Stomach smooth muscle (tissue), 2 donors: ENCODE data around the gene RAET1E.
"Not testable (repeated sequence)": the region's sequence is repeated elsewhere in the genome, so short reads cannot be mapped to it uniquely, and the experiment has no call there.

ENCODE experiments used
- H3K27ac ChIP-seq: one replicate; pipeline ENCODE4 v1.7.0; 2013; ENCODE audit warnings: mild to moderate bottlenecking, low read length, inconsistent platforms
- H3K27me3 ChIP-seq, 2 donors: one replicate each; pipeline ENCODE4 v1.7.0; 2013; ENCODE audit warnings: low read length in 2 of 2; ENCODE audit not compliant: insufficient read depth in 2 of 2, control insufficient read depth in 1 of 2
- H3K36me3 ChIP-seq, 2 donors: one replicate each; pipeline ENCODE4 v1.7.0; 2013; ENCODE audit warnings: low read length in 2 of 2; ENCODE audit not compliant: control insufficient read depth in 2 of 2, insufficient read depth in 2 of 2
- H3K4me1 ChIP-seq: one replicate; pipeline ENCODE4 v1.7.0; 2013; ENCODE audit warnings: low read length; ENCODE audit not compliant: control insufficient read depth, insufficient read depth
- H3K4me3 ChIP-seq, 2 donors: one replicate each; pipeline ENCODE4 v1.7.0; 2013; ENCODE audit warnings: low read length in 2 of 2
- H3K9ac ChIP-seq, 2 donors: one replicate each; pipeline ENCODE4 v1.7.0; 2013; ENCODE audit warnings: low read length in 2 of 2, mild to moderate bottlenecking in 1 of 2
- H3K9me3 ChIP-seq, 2 donors: one replicate each; pipeline ENCODE4 v1.7.0; 2013; ENCODE audit warnings: low read length in 2 of 2; ENCODE audit not compliant: control insufficient read depth in 2 of 2
- donor health status: healthy.
- donor health status: Pancreatic carcinoma.

Gene RAET1E

GRCh38 chr6:149860513-149860833 is 37.4 kb downstream of the RAET1E start:
- peaks cover 20% of the 10 kb centered on the region for H3K4me1 ChIP-seq
- no peak overlapping the region for H3K4me3 ChIP-seq
- no peaks in the 10 kb centered on the region for H3K36me3 ChIP-seq
- no peak overlapping the region for H3K27ac ChIP-seq
- no peak overlapping the region for H3K9ac ChIP-seq
- no peaks in the 10 kb centered on the region for H3K9me3 ChIP-seq
- no peaks in the 10 kb centered on the region for H3K27me3 ChIP-seq

- H3K4me1 ChIP-seq, result peaks cover 23% of the 10 kb centered on the region
- no peak overlapping the region for H3K4me3 ChIP-seq
- H3K36me3 ChIP-seq, result no peaks in the 10 kb centered on the region
- H3K9ac ChIP-seq, result no peak overlapping the region
- no peaks in the 10 kb centered on the region for H3K9me3 ChIP-seq
- no peak overlapping the region for H3K27ac ChIP-seq
- H3K27me3 ChIP-seq, result no peaks in the 10 kb centered on the region
These were observed 38.0 kb downstream of the RAET1E start for GRCh38 chr6:149859938-149860337.

GRCh38 chr6:149859368-149859767 is 38.5 kb downstream of the RAET1E start:
- Histone ChIP-seq H3K4me3 (no peak overlapping the region), H3K27me3 (no peaks in the 10 kb centered on the region), H3K36me3 (no peaks in the 10 kb centered on the region), H3K4me1 (peaks cover 25% of the 10 kb centered on the region), H3K9me3 (no peaks in the 10 kb centered on the region), H3K9ac (no peak overlapping the region), H3K27ac (no peak overlapping the region)

- Histone ChIP-seq H3K9ac (no peak overlapping the region), H3K36me3 (peaks cover 0 to 2% of the 10 kb centered on the region in 2 donors), H3K27ac (no peak overlapping the region), H3K4me1 (peaks cover 21% of the 10 kb centered on the region), H3K9me3 (no peaks in the 10 kb centered on the region), H3K4me3 (no peak overlapping the region), H3K27me3 (no peaks in the 10 kb centered on the region)
These were observed 40.4 kb downstream of the RAET1E start for GRCh38 chr6:149857541-149857940.

GRCh38 chr6:149856256-149856994 is 41.5 kb downstream of the RAET1E start:
- Histone ChIP-seq H3K9me3 (no peaks in the 10 kb centered on the region), H3K36me3 (peaks cover 0 to 3% of the 10 kb centered on the region in 2 donors), H3K4me3 (no peak overlapping the region), H3K4me1 (peaks cover 12% of the 10 kb centered on the region), H3K27me3 (no peaks in the 10 kb centered on the region), H3K9ac (no peak overlapping the region), H3K27ac (no peak overlapping the region)

- Histone ChIP-seq H3K27ac (no peak overlapping the region), H3K9me3 (no peaks in the 10 kb centered on the region), H3K9ac (no peak overlapping the region), H3K4me3 (no peak overlapping the region), H3K4me1 (peaks cover 9% of the 10 kb centered on the region), H3K27me3 (no peaks in the 10 kb centered on the region), H3K36me3 (peaks cover 1 to 9% of the 10 kb centered on the region in 2 donors)
These were observed 42.2 kb downstream of the RAET1E start for GRCh38 chr6:149855741-149856140.

GRCh38 chr6:149855040-149855654 is 42.8 kb downstream of the RAET1E start:
- H3K9me3 ChIP-seq, result no peaks in the 10 kb centered on the region
- no peak overlapping the region for H3K4me3 ChIP-seq
- no peaks in the 10 kb centered on the region for H3K27me3 ChIP-seq
- H3K9ac ChIP-seq, result no peak overlapping the region
- H3K36me3 ChIP-seq, result peaks cover 2 to 10% of the 10 kb centered on the region in 2 donors
- H3K27ac ChIP-seq, result no peak overlapping the region
- peaks cover 7% of the 10 kb centered on the region for H3K4me1 ChIP-seq

GRCh38 chr6:149854532-149854931 is 43.4 kb downstream of the RAET1E start:
- Histone ChIP-seq H3K27ac (no peak overlapping the region), H3K9ac (no peak overlapping the region), H3K4me1 (peaks cover 7% of the 10 kb centered on the region), H3K9me3 (no peaks in the 10 kb centered on the region), H3K36me3 (peaks cover 2 to 10% of the 10 kb centered on the region in 2 donors), H3K4me3 (no peak overlapping the region), H3K27me3 (no peaks in the 10 kb centered on the region)

- not testable (repeated sequence) for H3K4me1 ChIP-seq, H3K9ac ChIP-seq, H3K27me3 ChIP-seq, H3K4me3 ChIP-seq, H3K27ac ChIP-seq, H3K9me3 ChIP-seq
- H3K36me3 ChIP-seq, result peaks cover 2 to 10% of the 10 kb centered on the region in 2 donors
These were observed 43.9 kb downstream of the RAET1E start for GRCh38 chr6:149854017-149854416.

GRCh38 chr6:149852881-149853280 is 45.0 kb downstream of the RAET1E start:
- H3K9ac ChIP-seq, result no peak overlapping the region
- H3K4me1 ChIP-seq, result peaks cover 7% of the 10 kb centered on the region
- no peak overlapping the region for H3K27ac ChIP-seq
- H3K9me3 ChIP-seq, result no peaks in the 10 kb centered on the region
- no peaks in the 10 kb centered on the region for H3K27me3 ChIP-seq
- peaks cover 2 to 10% of the 10 kb centered on the region in 2 donors for H3K36me3 ChIP-seq
- no peak overlapping the region for H3K4me3 ChIP-seq

- Histone ChIP-seq H3K9me3 (no peaks in the 10 kb centered on the region), H3K4me3 (no peak overlapping the region), H3K36me3 (peaks cover 2 to 10% of the 10 kb centered on the region in 2 donors), H3K27ac (no peak overlapping the region), H3K27me3 (no peaks in the 10 kb centered on the region), H3K4me1 (peaks cover 10% of the 10 kb centered on the region), H3K9ac (no peak overlapping the region)
These were observed 45.7 kb downstream of the RAET1E start for GRCh38 chr6:149852180-149852579.
